ENCODE data around the gene MIF.
"Not testable (repeated sequence)": the region's sequence is repeated elsewhere in the genome, so short reads cannot be mapped to it uniquely, and the experiment has no call there.

Gene MIF

GRCh38 chr22:23891726-23892125 lies 2.5 kb upstream of the MIF start:
- Histone ChIP-seq H3K9ac (ENCODE audit: low read depth, low read length) (no peak overlapping the region), H3K9me3 (ENCODE audit: control insufficient read depth, insufficient read depth, low read length) (peaks cover 9% of the 10 kb centered on the region; the same call in 1 of the 2 replicates), H3K36me3 (ENCODE audit: insufficient read depth, low read length) (peaks cover 7% of the 10 kb centered on the region), H3K4me1 (ENCODE audit: insufficient read depth, low read length) (peaks cover 10% of the 10 kb centered on the region; the same call in 1 of the 2 replicates)

- Histone ChIP-seq H3K36me3 (ENCODE audit: insufficient read depth, low read length) (peaks cover 9% of the 10 kb centered on the region), H3K9ac (ENCODE audit: low read depth, low read length) (no peak overlapping the region), H3K4me1 (ENCODE audit: insufficient read depth, low read length) (peaks cover 12% of the 10 kb centered on the region; the same call in 1 of the 2 replicates), H3K9me3 (ENCODE audit: control insufficient read depth, insufficient read depth, low read length) (peaks cover 9% of the 10 kb centered on the region; the same call in 1 of the 2 replicates)
Observed at GRCh38 chr22:23892130-23892529, 2.1 kb upstream of the MIF start.

GRCh38 chr22:23892706-23893105 lies 1.5 kb upstream of the MIF start:
- H3K9me3 ChIP-seq (ENCODE audit: control insufficient read depth, insufficient read depth, low read length) = peaks cover 9% of the 10 kb centered on the region; the same call in 1 of the 2 replicates
- peaks cover 12% of the 10 kb centered on the region for H3K36me3 ChIP-seq (ENCODE audit: insufficient read depth, low read length)
- peaks cover 13% of the 10 kb centered on the region; the same call in 1 of the 2 replicates for H3K4me1 ChIP-seq (ENCODE audit: insufficient read depth, low read length)
- H3K9ac ChIP-seq (ENCODE audit: low read depth, low read length) = no peak overlapping the region

- H3K4me1 ChIP-seq (ENCODE audit: insufficient read depth, low read length) = peaks cover 11% of the 10 kb centered on the region; the same call in 1 of the 2 replicates
- H3K36me3 ChIP-seq (ENCODE audit: insufficient read depth, low read length) = peaks cover 12% of the 10 kb centered on the region
- peak overlapping the region; percentile 80 for H3K9ac ChIP-seq (ENCODE audit: low read depth, low read length)
- peaks cover 9% of the 10 kb centered on the region; the same call in 1 of the 2 replicates for H3K9me3 ChIP-seq (ENCODE audit: control insufficient read depth, insufficient read depth, low read length)
Observed at GRCh38 chr22:23893121-23893944, 850 bp upstream of the MIF start.

- H3K9ac ChIP-seq (ENCODE audit: low read depth, low read length) = peak overlapping the region; percentile 80
- H3K36me3 ChIP-seq (ENCODE audit: insufficient read depth, low read length) = peaks cover 12% of the 10 kb centered on the region; the same call in 1 of the 2 replicates
- peaks cover 8% of the 10 kb centered on the region; the same call in 1 of the 2 replicates for H3K4me1 ChIP-seq (ENCODE audit: insufficient read depth, low read length)
- peaks cover 9% of the 10 kb centered on the region for H3K9me3 ChIP-seq (ENCODE audit: control insufficient read depth, insufficient read depth, low read length)
Observed at GRCh38 chr22:23894710-23895598, 771 bp downstream of the MIF start.

GRCh38 chr22:23895599-23896144 lies 1.5 kb downstream of the MIF start:
- Histone ChIP-seq H3K4me1 (ENCODE audit: insufficient read depth, low read length) (peaks cover 8% of the 10 kb centered on the region; the same call in 1 of the 2 replicates), H3K9me3 (ENCODE audit: control insufficient read depth, insufficient read depth, low read length) (peaks cover 10% of the 10 kb centered on the region), H3K36me3 (ENCODE audit: insufficient read depth, low read length) (peaks cover 12% of the 10 kb centered on the region; the same call in 1 of the 2 replicates), H3K9ac (ENCODE audit: low read depth, low read length) (peak overlapping the region; percentile 80)

- Histone ChIP-seq H3K9me3 (ENCODE audit: control insufficient read depth, insufficient read depth, low read length) (peaks cover 12% of the 10 kb centered on the region), H3K9ac (ENCODE audit: low read depth, low read length) (no peak overlapping the region), H3K4me1 (ENCODE audit: insufficient read depth, low read length) (peaks cover 8% of the 10 kb centered on the region; the same call in 1 of the 2 replicates), H3K36me3 (ENCODE audit: insufficient read depth, low read length) (peaks cover 12% of the 10 kb centered on the region)
Observed at GRCh38 chr22:23896166-23896522, 2.0 kb downstream of the MIF start.

GRCh38 chr22:23896523-23897186 lies 2.5 kb downstream of the MIF start:
- Histone ChIP-seq H3K4me1 (ENCODE audit: insufficient read depth, low read length) (peaks cover 8% of the 10 kb centered on the region; the same call in 1 of the 2 replicates), H3K9me3 (ENCODE audit: control insufficient read depth, insufficient read depth, low read length) (peaks cover 9% of the 10 kb centered on the region), H3K36me3 (ENCODE audit: insufficient read depth, low read length) (peaks cover 12% of the 10 kb centered on the region), H3K9ac (ENCODE audit: low read depth, low read length) (no peak overlapping the region)

- peaks cover 12% of the 10 kb centered on the region for H3K36me3 ChIP-seq (ENCODE audit: insufficient read depth, low read length)
- H3K4me1 ChIP-seq (ENCODE audit: insufficient read depth, low read length) = peaks cover 8% of the 10 kb centered on the region; the same call in 1 of the 2 replicates
- H3K9me3 ChIP-seq (ENCODE audit: control insufficient read depth, insufficient read depth, low read length) = peaks cover 3% of the 10 kb centered on the region
- H3K9ac ChIP-seq (ENCODE audit: low read depth, low read length) = no peak overlapping the region
Observed at GRCh38 chr22:23897320-23897719, 3.1 kb downstream of the MIF start.

GRCh38 chr22:23898006-23898974 lies 4.1 kb downstream of the MIF start:
- Histone ChIP-seq H3K36me3 (ENCODE audit: insufficient read depth, low read length) (peaks cover 12% of the 10 kb centered on the region), H3K9ac (ENCODE audit: low read depth, low read length) (no peak overlapping the region), H3K4me1 (ENCODE audit: insufficient read depth, low read length) (peaks cover 8% of the 10 kb centered on the region; the same call in 1 of the 2 replicates), H3K9me3 (ENCODE audit: control insufficient read depth, insufficient read depth, low read length) (peaks cover 3% of the 10 kb centered on the region)

- Histone ChIP-seq H3K9ac (ENCODE audit: low read depth, low read length) (no peak overlapping the region), H3K36me3 (ENCODE audit: insufficient read depth, low read length) (peaks cover 12% of the 10 kb centered on the region), H3K4me1 (ENCODE audit: insufficient read depth, low read length) (peaks cover 8% of the 10 kb centered on the region; the same call in 1 of the 2 replicates), H3K9me3 (ENCODE audit: control insufficient read depth, insufficient read depth, low read length) (peaks cover 3% of the 10 kb centered on the region)
Observed at GRCh38 chr22:23899042-23899745, 5.0 kb downstream of the MIF start.

- not testable (repeated sequence) for H3K4me1 ChIP-seq (ENCODE audit: insufficient read depth, low read length)
Observed at GRCh38 chr22:23900227-23900626, 6.0 kb downstream of the MIF start.

More at GRCh38 chr22:23900227-23900626, 6.0 kb downstream of the MIF start:
- H3K9ac ChIP-seq (ENCODE audit: low read depth, low read length); H3K9me3 ChIP-seq (ENCODE audit: control insufficient read depth, insufficient read depth, low read length): not testable (repeated sequence)
- H3K36me3 ChIP-seq (ENCODE audit: insufficient read depth, low read length) = peaks cover 12% of the 10 kb centered on the region

Measured in ES-I3 (cell line).